NCI-H2171 (cell line): ENCODE results near the gene BANF2.
"Not testable (repeated sequence)": the region's sequence is repeated elsewhere in the genome, so short reads cannot be mapped to it uniquely, and the experiment has no call there.

ENCODE experiments used
- DNase-seq: peaks from one replicate; lab custom pipeline; 2025; lab: John Stamatoyannopoulos, UW

The BANF2 gene

GRCh38 chr20:17766226-17766625, 66.5 kb downstream of the BANF2 start:
- no peak for DNase-seq

GRCh38 chr20:17767624-17768023, 67.9 kb downstream of the BANF2 start:
- no peak for DNase-seq

- no peak for DNase-seq
Observed at GRCh38 chr20:17768271-17768670, 68.5 kb downstream of the BANF2 start.

GRCh38 chr20:17769716-17770115, 70.0 kb downstream of the BANF2 start:
- not testable (repeated sequence) for DNase-seq

- no peak for DNase-seq
Observed at GRCh38 chr20:17771206-17772004, 71.6 kb downstream of the BANF2 start.

GRCh38 chr20:17772005-17772343, 72.2 kb downstream of the BANF2 start:
- no peak for DNase-seq

GRCh38 chr20:17773619-17774018, 73.9 kb downstream of the BANF2 start:
- DNase-seq = no peak

- no peak for DNase-seq
Observed at GRCh38 chr20:17775600-17775999, 75.8 kb downstream of the BANF2 start.

GRCh38 chr20:17776551-17776950, 76.8 kb downstream of the BANF2 start:
- DNase-seq = no peak

- not testable (repeated sequence) for DNase-seq
Observed at GRCh38 chr20:17779011-17779410, 79.2 kb downstream of the BANF2 start.

GRCh38 chr20:17782768-17783167, 83.0 kb downstream of the BANF2 start:
- no peak for DNase-seq

- DNase-seq = no peak
Observed at GRCh38 chr20:17783671-17784070, 83.9 kb downstream of the BANF2 start.

GRCh38 chr20:17785007-17785406, 85.2 kb downstream of the BANF2 start:
- DNase-seq = no peak
